DND-41 (cell line): Measurements from ENCODE around the gene SIGLEC7.

Source experiments
- ATAC-seq: fragments of 200-7000 bp; cut with Tn5 transposase; 3 replicates; pipeline ENCODE4 v1.9.1; 2021; ENCODE audit warnings: low read depth; ENCODE audit not compliant: insufficient read depth
- DNase-seq: peaks from one replicate; pipeline ENCODE4 v3.0.0-alpha.2; 2020
- H2AFZ ChIP-seq: 2 replicates; pipeline ENCODE4 v1.6.0; 2012; ENCODE audit warnings: low read depth, low read length
- H3K27ac ChIP-seq: 2 replicates; pipeline ENCODE4 v1.5.1; 2012; ENCODE audit warnings: low read length, inconsistent platforms
- H3K27me3 ChIP-seq: fragments of 200-600 bp; sonication (generic); 2 replicates; pipeline ENCODE4 v1.6.0; 2012; ENCODE audit warnings: low read length, mild to moderate bottlenecking, inconsistent platforms; ENCODE audit not compliant: insufficient read depth, poor library complexity
- H3K36me3 ChIP-seq: 2 replicates; pipeline ENCODE4 v1.5.1; 2012; ENCODE audit warnings: low read length, inconsistent platforms; ENCODE audit not compliant: insufficient read depth
- H3K4me1 ChIP-seq: 2 replicates; pipeline ENCODE4 v1.5.1; 2012; ENCODE audit warnings: mild to moderate bottlenecking, low read length; ENCODE audit not compliant: insufficient read depth
- H3K4me2 ChIP-seq: 2 replicates; pipeline ENCODE4 v1.6.0; 2012; ENCODE audit warnings: mild to moderate bottlenecking, moderate library complexity, low read length, inconsistent platforms; ENCODE audit not compliant: insufficient read depth
- H3K4me3 ChIP-seq, 2 experiments: fragments of 200-600 bp in 1 of 2; shearing (Covaris generic) in 1 of 2; 2 replicates each; pipeline ENCODE4 v1.5.1; 2012 to 2016; ENCODE audit warnings: inconsistent platforms in 2 of 2, low read length in 2 of 2, mild to moderate bottlenecking in 2 of 2, low read depth in 1 of 2, moderate library complexity in 1 of 2
- H3K79me2 ChIP-seq: 2 replicates; pipeline ENCODE4 v1.6.0; 2012; ENCODE audit warnings: low read length, inconsistent platforms; ENCODE audit not compliant: insufficient read depth
- H3K9ac ChIP-seq: 2 replicates; pipeline ENCODE4 v1.6.0; 2012; ENCODE audit warnings: low read depth, mild to moderate bottlenecking, inconsistent platforms, low read length, moderate library complexity
- H3K9me3 ChIP-seq: 2 replicates; pipeline ENCODE4 v1.5.1; 2012; ENCODE audit warnings: low read length, moderate library complexity, mild to moderate bottlenecking, inconsistent platforms; ENCODE audit not compliant: insufficient read depth, severe bottlenecking
- H4K20me1 ChIP-seq: 2 replicates; pipeline ENCODE4 v1.6.0; 2012; ENCODE audit warnings: low read length; ENCODE audit not compliant: insufficient read depth
- EZH2 ChIP-seq: IDR thresholded peaks from 3 replicates; pipeline ENCODE4 v1.6.1; 2012; ENCODE audit warnings: borderline replicate concordance, low read depth, mild to moderate bottlenecking, moderate library complexity, low read length, inconsistent platforms; ENCODE audit not compliant: severe bottlenecking
- TF ChIP-seq, protein P1 (sequence below): IDR thresholded peaks from 2 replicates; pipeline ENCODE4 v1.5.1; 2012; ENCODE audit warnings: borderline replicate concordance, low read length, moderate library complexity, mild to moderate bottlenecking; ENCODE audit not compliant: poor library complexity, severe bottlenecking; ENCODE audit errors: extremely low read depth

SIGLEC7 gene

DNA sequence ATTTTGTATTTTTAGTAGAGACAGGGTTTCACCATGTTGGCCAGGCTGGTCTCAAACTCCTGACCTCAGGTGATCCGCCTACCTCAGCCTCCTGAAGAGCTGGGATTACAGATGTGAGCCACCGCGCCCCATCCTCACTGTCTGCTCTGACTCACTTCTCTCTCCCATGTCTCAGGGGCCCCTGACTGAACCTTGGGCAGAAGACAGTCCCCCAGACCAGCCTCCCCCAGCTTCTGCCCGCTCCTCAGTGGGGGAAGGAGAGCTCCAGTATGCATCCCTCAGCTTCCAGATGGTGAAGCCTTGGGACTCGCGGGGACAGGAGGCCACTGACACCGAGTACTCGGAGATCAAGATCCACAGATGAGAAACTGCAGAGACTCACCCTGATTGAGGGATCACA, 12.4 kb upstream of the SIGLEC7 start:
- no peak for DNase-seq
- no peak overlapping the region for H3K9ac ChIP-seq
- H3K27me3 ChIP-seq: no peaks in the 10 kb centered on the region
- H3K27ac ChIP-seq: no peak overlapping the region
- ATAC-seq: no peak
- no peak overlapping the region for H3K4me2 ChIP-seq
- H3K9me3 ChIP-seq: no peaks in the 10 kb centered on the region
- TF ChIP-seq EZH2: no peak
- TF ChIP-seq, protein P1, sequence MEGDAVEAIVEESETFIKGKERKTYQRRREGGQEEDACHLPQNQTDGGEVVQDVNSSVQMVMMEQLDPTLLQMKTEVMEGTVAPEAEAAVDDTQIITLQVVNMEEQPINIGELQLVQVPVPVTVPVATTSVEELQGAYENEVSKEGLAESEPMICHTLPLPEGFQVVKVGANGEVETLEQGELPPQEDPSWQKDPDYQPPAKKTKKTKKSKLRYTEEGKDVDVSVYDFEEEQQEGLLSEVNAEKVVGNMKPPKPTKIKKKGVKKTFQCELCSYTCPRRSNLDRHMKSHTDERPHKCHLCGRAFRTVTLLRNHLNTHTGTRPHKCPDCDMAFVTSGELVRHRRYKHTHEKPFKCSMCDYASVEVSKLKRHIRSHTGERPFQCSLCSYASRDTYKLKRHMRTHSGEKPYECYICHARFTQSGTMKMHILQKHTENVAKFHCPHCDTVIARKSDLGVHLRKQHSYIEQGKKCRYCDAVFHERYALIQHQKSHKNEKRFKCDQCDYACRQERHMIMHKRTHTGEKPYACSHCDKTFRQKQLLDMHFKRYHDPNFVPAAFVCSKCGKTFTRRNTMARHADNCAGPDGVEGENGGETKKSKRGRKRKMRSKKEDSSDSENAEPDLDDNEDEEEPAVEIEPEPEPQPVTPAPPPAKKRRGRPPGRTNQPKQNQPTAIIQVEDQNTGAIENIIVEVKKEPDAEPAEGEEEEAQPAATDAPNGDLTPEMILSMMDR: no peak
- no peaks in the 10 kb centered on the region for H3K36me3 ChIP-seq
- H3K4me1 ChIP-seq: no peaks in the 10 kb centered on the region
- no peak overlapping the region for H3K4me3 ChIP-seq
- H4K20me1 ChIP-seq: no peaks in the 10 kb centered on the region
- H2AFZ ChIP-seq: no peak overlapping the region
- H3K79me2 ChIP-seq: no peaks in the 10 kb centered on the region

DNA sequence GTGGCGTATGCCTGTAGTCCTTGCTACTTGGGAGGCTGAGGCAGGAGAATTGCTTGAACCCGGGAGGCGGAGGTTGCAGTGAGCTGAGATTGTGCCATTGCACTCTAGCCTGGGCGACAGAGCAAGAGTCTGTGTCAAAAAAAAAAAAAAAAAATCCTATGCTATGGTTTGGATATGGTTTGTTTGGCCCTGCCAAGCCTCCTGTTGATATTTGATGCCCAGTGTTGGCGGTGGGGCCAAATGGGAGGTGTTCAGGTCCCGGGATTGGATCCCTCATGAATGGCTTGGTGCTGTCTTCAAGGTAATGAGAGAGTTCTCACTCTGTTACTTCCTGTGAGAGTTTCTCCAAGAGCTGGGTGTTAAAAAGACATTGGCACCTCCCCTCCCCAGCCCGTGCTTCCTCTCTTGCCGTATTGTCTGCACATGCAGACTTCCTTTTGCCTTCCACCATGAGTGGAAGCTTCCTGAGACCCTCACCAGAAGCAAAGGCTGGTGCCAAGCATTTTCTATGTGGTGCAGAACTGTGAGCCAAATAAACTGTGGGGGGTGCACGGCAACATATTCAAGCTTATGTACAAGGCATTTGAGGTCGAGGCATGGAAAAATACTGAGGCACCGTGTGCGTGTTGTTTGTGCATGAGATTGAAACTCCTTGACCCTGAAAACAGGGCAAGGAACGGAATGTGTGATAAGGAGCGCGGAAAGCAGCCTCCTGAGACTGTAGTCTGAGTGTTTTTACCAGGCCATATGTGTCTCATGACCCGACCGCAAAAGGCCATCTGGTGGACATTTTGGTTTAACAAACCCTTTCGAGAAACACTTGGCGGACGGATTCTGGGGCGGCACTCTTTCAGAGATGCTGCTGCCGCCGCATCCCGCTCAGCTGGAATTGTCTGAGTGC, 10.1 kb upstream of the SIGLEC7 start:
- no peaks in the 10 kb centered on the region for H3K27me3 ChIP-seq
- H3K9me3 ChIP-seq: peaks cover 2% of the 10 kb centered on the region
- no peaks in the 10 kb centered on the region for H3K36me3 ChIP-seq
- H3K4me1 ChIP-seq: no peaks in the 10 kb centered on the region
- H3K4me2 ChIP-seq: no peak overlapping the region
- no peaks in the 10 kb centered on the region for H3K79me2 ChIP-seq
- DNase-seq: no peak
- TF ChIP-seq, protein P1: no peak
- no peak for TF ChIP-seq EZH2
- no peak overlapping the region for H3K9ac ChIP-seq
- ATAC-seq: no peak
- no peak overlapping the region for H2AFZ ChIP-seq
- no peak overlapping the region for H3K27ac ChIP-seq
- no peak overlapping the region for H3K4me3 ChIP-seq
- no peaks in the 10 kb centered on the region for H4K20me1 ChIP-seq

DNA sequence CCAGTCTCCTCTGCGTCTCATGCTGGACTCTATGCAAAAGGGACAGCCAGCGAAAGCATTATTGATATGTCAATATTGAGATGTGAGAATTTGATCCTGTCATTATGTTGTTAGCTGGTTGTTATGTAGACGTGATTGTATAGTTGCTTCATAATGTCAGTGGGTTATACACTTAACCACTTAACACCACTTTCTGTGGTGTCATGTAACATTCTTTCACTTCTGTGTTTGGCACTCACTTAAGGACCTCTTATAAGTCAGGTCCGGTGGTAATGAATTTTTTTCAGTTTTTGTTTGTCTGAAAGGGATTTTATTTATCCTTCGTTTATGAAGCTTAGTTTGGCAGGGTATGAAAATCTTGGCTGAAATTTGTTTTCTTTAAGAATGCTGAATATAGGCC, 7.1 kb upstream of the SIGLEC7 start:
- peaks cover 5% of the 10 kb centered on the region for H3K27me3 ChIP-seq
- H3K36me3 ChIP-seq: no peaks in the 10 kb centered on the region
- no peaks in the 10 kb centered on the region for H3K4me1 ChIP-seq
- no peak for ATAC-seq
- TF ChIP-seq EZH2: no peak
- TF ChIP-seq, protein P1: no peak
- no peaks in the 10 kb centered on the region for H3K79me2 ChIP-seq
- no peak for DNase-seq
- H3K27ac ChIP-seq: no peak overlapping the region
- no peak overlapping the region for H3K4me2 ChIP-seq
- no peak overlapping the region for H2AFZ ChIP-seq
- no peaks in the 10 kb centered on the region; the same call in 1 of the 2 replicates for H4K20me1 ChIP-seq
- H3K9ac ChIP-seq: no peak overlapping the region
- H3K4me3 ChIP-seq: no peak overlapping the region
- peaks cover 2% of the 10 kb centered on the region for H3K9me3 ChIP-seq
